M059J (cell line): ENCODE data around the gene NBPF15. TPM values are rescaled to one million over a fixed set of nuclear protein-coding genes. Genes with fewer than 3 reads are reported as not detected.

Experiments
- total RNA-seq: library from RNA; depleted of rRNA; stranded (reverse); fragments of >200 nt; shearing (Covaris generic); gene quantifications from 2 replicates; pipeline ENCODE4 v1.2.3, GENCODE V29; 2014; rRNA removed

The NBPF15 gene
- total RNA-seq, 1 experiment from 2014 or later: 38.1 TPM

Other genes with a start within 250 kb of the NBPF15 start
- not detected in 2 replicates for gene PPIAL4E, start 88.0 kb downstream of the NBPF15 start, total RNA-seq
- not detected in 2 replicates for gene PPIAL4F, start 131.2 kb upstream of the NBPF15 start, total RNA-seq